GM12875 (cell line): ENCODE data around the gene CRB3.

Source experiments
- H3K4me3 ChIP-seq: one replicate; pipeline ENCODE4 v1.5.1; 2011; ENCODE audit warnings: low read depth, low read length, control low read depth
- TF ChIP-seq, protein P1 (sequence below): IDR thresholded peaks from 2 replicates; pipeline ENCODE4 v1.5.1; 2011; ENCODE audit warnings: low read depth, mild to moderate bottlenecking, control low read depth, inconsistent platforms, low read length, moderate library complexity, borderline replicate concordance; ENCODE audit not compliant: insufficient read depth

The CRB3 gene, protein sequence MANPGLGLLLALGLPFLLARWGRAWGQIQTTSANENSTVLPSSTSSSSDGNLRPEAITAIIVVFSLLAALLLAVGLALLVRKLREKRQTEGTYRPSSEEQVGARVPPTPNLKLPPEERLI

DNA sequence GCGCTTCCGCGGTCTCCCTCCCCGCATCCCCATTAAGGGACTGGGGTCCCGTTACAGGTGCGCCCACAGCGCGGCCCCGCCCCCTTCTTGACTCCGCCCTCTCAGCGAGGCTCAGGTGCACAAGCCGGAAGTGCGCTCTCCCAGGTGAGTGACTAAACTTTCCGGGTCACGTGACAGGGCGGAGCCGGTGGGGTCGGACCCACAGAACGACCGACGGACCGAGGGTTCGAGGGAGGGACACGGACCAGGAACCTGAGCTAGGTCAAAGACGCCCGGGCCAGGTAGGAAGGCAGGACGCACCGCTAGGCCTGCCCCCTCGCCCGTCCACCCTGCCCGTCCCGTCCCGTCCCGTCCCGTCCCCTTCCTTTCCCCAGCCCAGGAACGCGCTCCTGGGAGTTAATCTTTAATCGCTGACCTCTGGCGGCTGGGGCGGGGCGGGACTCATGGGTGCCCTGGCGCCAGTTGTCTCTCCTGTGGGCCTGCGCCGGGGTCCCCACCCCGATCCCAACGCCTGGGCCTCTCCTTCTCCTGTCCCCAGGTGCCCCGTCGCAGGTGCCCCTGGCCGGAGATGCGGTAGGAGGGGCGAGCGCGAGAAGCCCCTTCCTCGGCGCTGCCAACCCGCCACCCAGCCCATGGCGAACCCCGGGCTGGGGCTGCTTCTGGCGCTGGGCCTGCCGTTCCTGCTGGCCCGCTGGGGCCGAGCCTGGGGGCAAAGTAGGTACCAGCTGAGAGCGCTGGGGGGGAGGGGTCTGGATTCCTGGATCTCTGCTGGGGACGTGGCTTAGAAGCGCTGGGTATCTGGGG, at the start of gene CRB3:
Gene CRB3, plus strand, starts transcription at position 202 of the 804 bp plus-strand sequence. Its CDS starts 431 bp downstream, at position 633.
- TF ChIP-seq, protein P1, sequence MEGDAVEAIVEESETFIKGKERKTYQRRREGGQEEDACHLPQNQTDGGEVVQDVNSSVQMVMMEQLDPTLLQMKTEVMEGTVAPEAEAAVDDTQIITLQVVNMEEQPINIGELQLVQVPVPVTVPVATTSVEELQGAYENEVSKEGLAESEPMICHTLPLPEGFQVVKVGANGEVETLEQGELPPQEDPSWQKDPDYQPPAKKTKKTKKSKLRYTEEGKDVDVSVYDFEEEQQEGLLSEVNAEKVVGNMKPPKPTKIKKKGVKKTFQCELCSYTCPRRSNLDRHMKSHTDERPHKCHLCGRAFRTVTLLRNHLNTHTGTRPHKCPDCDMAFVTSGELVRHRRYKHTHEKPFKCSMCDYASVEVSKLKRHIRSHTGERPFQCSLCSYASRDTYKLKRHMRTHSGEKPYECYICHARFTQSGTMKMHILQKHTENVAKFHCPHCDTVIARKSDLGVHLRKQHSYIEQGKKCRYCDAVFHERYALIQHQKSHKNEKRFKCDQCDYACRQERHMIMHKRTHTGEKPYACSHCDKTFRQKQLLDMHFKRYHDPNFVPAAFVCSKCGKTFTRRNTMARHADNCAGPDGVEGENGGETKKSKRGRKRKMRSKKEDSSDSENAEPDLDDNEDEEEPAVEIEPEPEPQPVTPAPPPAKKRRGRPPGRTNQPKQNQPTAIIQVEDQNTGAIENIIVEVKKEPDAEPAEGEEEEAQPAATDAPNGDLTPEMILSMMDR: no peak
- H3K4me3 ChIP-seq: no peak within 1 kb of the TSS

DNA sequence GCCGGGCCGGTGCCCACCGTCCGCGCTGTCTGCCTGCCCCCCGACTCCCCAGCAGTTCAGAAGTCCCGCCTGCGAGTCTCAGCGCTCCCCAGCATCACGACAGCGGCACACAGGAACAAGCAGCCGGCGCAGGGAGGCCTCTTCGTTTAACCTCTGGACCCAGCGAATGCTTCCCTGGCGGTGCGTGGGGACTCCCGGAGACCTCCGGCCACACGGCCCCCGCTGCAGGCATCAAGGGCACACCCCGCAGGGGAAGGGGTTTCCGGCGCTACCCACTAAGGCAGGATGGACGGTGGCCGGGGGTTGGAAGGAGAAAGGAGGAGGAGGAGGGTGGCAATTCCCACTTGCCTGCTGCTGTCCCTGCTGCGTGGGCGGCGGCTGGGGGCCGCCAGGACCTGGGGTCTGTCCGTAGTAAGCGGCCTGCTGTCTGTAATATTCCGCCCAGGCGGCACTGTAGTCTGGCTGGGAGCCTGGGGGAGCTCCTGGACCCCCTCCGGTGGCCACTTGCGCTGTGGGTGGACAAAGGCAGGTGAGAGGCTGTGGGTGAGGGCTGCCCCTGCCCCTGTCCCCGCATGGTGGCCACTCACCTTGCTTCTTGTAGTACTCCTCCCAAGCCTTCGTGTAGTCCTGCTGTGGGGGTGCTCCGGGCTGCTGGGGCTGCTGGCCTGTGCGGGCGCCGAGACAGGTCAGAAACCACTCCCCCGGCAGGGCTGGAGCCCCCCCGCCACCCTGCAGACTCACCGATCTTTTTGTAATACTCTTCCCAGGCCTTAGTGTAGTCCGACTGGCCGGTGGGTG, 49.1 kb upstream of the CRB3 start:
- TF ChIP-seq, protein P1: no peak
- H3K4me3 ChIP-seq: no peak overlapping the region

DNA sequence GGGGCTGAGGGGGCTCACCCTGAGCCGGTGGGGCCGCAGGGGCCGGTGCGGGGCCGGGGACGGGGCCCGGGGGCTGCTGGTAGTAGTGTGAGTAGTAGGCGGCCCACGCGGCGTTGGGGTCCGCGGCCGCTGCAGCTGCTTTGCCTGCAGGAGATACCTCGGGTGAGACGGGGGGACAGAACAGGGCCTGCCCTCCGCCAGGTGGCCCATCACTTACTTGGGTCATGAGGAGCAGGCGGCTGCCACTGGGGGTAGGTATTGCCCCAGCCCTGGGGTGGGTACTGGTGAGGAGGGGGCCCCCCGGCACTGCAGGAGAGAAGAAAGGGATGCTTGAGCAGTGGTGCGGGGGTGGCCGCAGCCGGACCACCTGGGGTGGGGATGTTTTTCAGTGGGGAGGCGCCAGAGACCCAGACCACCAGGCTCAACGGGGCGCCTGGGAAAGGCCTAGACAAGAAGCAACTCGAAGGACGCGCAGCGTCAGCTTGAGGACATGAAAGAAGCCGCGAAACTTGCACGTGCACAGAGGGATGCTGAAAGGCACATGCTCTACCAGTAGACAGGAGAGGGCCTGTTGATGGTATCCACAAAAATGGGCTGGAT, 48.4 kb upstream of the CRB3 start:
- H3K4me3 ChIP-seq: no peak overlapping the region
- TF ChIP-seq, protein P1: no peak

DNA sequence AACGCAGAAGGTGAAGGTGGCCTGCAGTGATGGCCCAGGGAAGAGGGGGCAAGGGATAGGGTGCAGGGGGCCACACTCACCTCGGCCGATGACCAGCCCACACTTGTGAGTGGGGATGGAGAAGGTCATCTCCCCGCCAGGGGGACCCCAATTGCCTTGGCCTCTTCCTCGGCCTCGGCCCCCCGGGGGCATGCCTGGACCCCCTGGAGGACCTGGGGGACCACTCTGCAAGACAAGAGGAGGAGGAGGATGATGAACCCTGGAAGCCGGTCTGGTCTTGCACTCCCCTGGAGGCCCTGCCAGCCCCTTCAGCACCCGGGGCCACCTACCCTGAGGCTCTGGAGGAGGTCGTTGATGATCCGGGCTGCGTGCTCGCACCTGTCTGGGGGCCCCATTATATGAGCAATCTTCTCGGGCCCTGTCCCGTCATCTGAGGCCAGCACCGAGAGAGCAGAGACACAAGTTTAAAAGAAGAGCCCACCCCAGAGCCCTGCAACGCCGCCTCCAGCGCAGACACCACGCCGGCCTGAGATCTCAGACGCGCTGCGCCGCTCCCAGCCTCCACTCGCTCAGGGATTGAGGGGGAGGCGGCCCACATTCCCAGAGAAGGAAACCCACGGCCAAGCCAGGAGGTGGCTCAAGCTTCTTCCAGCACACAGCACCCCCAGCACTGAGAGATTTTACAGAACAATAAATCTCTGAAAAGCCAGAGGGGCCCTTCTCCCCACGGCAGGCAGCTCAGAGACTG, 47.2 kb upstream of the CRB3 start:
- TF ChIP-seq, protein P1: no peak
- H3K4me3 ChIP-seq: no peak overlapping the region

DNA sequence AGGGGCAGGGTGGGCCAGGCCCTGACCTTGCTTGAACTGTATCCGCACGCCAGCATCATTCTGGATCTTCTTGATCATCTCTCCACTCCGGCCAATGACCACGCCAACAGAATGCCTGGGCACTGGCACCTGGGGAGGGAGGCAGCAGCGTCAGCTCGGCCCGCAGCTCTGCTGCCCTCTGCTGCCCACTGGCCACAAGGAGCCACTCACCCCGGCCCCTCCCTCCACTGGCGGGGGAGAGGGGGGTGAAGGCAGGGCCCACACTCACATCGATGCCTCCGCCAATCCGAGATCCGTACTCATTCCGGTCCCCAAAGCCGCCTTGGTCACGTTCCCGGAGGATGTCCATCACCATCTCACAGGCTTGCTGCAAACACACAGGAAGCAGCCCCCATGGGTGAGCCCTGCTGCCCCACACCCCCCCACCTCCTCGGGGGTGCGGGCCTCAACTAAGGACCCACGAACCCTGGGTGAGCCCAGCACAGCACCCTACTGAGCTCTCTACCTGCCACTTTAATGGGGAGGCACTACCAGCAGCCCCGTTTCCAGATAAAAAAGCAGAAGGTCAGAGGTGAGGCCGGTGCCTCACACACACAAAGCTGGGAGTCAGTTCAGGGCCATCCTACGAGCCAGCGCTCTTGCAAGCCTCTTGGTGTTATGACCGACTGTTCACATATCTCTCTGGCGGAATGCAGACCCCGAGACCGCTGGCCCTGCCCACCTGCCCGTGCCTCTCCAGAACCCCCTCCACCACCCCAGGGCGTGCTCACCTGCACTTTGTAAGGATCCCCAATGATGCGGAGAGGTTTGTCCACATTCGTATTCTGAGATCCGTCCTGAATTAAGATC, 46.1 kb upstream of the CRB3 start:
- TF ChIP-seq, protein P1: no peak
- H3K4me3 ChIP-seq: no peak overlapping the region

DNA sequence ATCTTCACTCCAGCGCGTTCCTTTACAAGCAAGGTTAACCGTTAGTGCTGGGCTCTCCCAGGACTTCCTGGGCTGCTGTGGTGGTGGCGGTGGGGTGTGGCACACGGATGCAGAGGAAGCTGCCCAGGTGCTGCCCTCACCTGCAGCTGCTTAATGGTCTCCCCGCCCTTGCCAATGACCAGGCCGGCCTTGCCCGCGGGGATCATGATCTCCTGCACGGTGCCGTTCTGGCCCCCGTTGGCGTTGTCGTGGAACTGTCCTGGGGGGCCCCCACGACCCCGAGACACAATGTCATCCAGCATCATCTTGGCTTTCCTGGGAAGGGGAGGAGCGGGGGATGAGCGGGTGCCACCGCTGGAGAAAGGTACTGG, 45.5 kb upstream of the CRB3 start:
- TF ChIP-seq, protein P1: no peak
- H3K4me3 ChIP-seq: no peak overlapping the region
